Subcutaneous adipose tissue (tissue), 4 donors: ENCODE results near the gene CDK11B. TPM values are rescaled to one million over a fixed set of nuclear protein-coding genes. Genes with fewer than 3 reads are reported as not detected.

Source experiments
- total RNA-seq, 4 donors: library from RNA; depleted of rRNA; stranded (reverse); fragments of >200 nt; gene quantifications; one replicate each; pipeline ENCODE4 v1.1.0, GENCODE V29; 2016
- TF ChIP-seq, protein P1 (sequence below): fragments of 450-650 bp; IDR thresholded peaks from one replicate; pipeline ENCODE4 v1.5.1; 2016; ENCODE audit warnings: low read depth, mild to moderate bottlenecking, control low read depth, antibody characterized with exemption, moderate library complexity

CDK11B gene
- total RNA-seq, 4 donors from 2014 or later = 14.4 to 30.0 (median 20.4) TPM

- TF ChIP-seq, protein P1, sequence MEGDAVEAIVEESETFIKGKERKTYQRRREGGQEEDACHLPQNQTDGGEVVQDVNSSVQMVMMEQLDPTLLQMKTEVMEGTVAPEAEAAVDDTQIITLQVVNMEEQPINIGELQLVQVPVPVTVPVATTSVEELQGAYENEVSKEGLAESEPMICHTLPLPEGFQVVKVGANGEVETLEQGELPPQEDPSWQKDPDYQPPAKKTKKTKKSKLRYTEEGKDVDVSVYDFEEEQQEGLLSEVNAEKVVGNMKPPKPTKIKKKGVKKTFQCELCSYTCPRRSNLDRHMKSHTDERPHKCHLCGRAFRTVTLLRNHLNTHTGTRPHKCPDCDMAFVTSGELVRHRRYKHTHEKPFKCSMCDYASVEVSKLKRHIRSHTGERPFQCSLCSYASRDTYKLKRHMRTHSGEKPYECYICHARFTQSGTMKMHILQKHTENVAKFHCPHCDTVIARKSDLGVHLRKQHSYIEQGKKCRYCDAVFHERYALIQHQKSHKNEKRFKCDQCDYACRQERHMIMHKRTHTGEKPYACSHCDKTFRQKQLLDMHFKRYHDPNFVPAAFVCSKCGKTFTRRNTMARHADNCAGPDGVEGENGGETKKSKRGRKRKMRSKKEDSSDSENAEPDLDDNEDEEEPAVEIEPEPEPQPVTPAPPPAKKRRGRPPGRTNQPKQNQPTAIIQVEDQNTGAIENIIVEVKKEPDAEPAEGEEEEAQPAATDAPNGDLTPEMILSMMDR = no peak
Measured at GRCh38 chr1:1599935-1600860, 58.6 kb downstream of the CDK11B start, which contains the start of gene FNDC10. FNDC10 (minus strand) TSS chr1:1600135; CDS start chr1:1600015, 120 bp downstream.

DNA sequence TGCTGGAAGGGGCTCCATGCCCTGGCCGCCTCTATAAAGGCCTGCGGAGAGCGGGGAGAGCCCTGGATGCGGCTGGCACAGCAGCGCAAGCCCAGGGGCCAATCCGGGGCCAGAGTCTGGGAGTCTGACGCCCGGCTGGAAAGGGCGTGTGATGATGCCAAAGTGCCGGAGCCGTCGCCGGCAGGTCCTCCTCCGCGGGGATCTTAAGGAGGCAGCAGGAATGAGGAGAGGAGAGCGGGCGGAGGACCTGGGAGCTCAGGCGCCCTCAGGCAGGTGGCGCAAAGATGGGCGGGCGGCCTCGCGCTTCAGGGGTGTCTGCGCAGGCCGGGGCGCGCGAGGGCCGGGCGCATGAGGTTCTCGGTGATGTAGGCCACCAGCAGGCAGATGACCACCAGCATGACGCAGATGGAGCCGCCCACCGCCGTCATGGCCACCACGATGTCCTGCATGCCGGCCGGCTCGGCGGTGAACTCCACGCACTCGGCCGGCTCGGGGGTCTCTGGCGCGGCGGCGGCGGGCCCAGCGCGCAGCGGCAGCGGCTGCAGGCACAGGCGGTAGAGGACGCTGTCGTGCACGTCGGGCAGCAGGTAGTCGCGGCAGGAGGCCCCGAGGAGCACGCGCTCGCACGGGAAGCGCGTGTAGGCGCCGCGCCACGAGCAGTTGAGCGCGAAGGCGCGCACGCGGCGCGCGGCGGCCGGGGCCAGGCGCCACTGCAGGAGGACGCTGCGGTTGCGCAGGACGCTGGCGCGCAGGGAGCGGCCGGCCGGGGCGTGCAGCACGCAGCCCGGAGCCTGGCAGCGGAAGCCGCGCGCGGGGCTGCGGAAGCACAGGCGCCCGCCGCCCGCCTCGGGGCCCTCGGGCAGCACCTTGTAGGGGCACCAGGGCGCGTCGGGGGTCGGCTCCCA, 59.5 kb downstream of the CDK11B start:
- TF ChIP-seq, protein P1 = no peak

GRCh38 chr1:1598720-1599029, 60.1 kb downstream of the CDK11B start:
- TF ChIP-seq, protein P1 = no peak

DNA sequence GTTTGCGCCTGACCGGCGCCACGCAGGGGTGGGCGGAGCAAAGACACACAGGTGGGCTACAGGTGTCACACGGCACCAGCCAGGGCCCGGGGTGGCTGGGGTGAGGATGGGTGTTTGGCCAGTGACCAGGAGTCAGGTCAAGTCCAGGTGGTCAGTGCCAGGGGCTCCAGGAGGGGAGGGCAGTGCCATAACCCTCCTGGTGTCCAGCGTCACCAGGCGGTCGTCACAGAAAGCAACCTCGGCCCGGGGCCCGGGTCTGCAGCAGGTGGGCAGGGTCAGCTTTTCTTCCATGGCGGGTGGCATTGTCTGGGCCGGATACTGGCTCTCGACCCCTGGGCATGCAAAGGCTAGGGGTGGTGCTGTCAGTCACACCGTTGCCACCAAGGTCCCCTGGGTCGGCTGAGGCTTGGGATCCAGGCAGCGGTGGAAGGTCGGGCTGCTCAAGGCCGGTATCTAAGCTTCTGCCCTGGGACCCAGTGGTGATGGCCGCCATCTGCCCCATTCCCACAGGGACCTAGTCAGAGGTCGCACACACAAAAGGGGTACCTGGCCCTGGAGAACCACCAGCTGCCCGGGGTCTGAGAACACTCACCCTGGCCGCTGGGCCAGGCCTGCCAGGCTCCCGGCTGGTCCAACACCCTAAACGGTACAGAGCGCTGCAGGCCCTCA, 60.6 kb downstream of the CDK11B start:
- TF ChIP-seq, protein P1 = no peak

GRCh38 chr1:1597275-1597930, 61.4 kb downstream of the CDK11B start:
- TF ChIP-seq, protein P1 = no peak

DNA sequence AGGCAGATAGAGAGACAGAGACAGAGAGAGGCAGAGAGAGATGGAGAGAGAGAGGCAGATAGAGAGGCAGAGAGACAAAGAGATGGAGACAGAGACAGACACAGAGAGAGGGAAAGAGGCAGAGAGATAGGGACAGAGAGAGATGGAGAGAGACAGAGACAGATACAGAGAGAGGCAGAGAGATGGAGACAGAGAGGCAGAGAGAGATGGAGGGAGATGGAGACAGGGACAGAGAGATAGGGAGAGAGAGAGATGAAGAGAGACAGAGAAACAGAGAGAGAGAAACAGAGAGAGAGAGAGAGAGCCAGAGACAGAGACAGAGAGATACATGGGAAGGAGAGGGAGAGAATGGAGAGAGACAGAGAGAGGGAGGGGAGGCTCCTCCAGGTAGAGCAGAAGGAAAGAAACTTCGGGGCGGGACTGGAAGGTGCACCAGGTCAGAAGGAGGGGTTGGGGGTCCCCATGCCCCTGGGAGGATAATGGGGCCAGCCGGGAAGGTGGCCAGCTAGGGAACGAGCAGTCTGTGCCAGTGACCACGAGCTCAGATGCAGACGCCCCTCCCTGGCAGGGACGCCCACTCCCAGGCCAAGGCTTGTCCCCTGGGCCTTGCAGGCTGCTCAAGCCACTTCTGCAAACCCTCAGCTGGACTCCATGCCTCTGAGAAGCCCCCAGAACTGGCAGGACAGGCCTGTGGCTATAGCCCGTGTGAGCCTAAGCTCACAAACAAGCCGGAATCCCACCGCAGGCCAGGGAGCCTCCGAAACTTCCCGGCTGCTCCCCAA, 62.1 kb downstream of the CDK11B start:
- TF ChIP-seq, protein P1 = no peak
